Adrenal gland (tissue), 12 donors: Measurements from ENCODE around the gene CERS3. TPM values are rescaled to one million over a fixed set of nuclear protein-coding genes. Genes with fewer than 3 reads are reported as not detected.
"Not testable (repeated sequence)": the region's sequence is repeated elsewhere in the genome, so short reads cannot be mapped to it uniquely, and the experiment has no call there.

ENCODE experiments used
- DNase-seq, 7 donors: peaks; one replicate each; pipeline ENCODE4 v3.0.0-alpha.2; 2019 to 2020
- H3K27ac ChIP-seq, 5 donors: fragments of 200-600 bp; sonication (generic) in 4 of 5; 1 replicate in 3 of 5; 2 replicates in 2 of 5; pipeline versions ENCODE4 v1.5.1 to v1.8.0; 2016 to 2020; ENCODE audit warnings: mild to moderate bottlenecking in 1 of 5
- H3K27me3 ChIP-seq: fragments of 200-600 bp; 2 replicates; pipeline ENCODE4 v1.8.0; 2021
- H3K36me3 ChIP-seq, 2 donors: fragments of 200-600 bp; replicated peaks in 1 of 2; 1 replicate in 1 of 2; 2 replicates in 1 of 2; pipeline versions ENCODE4 v1.5.1 to v1.8.0; 2018 to 2022
- H3K4me1 ChIP-seq, 2 donors: fragments of 200-600 bp; replicated peaks in 1 of 2; 1 replicate in 1 of 2; 2 replicates in 1 of 2; pipeline versions ENCODE4 v1.5.1 to v1.8.0; 2018 to 2021
- H3K4me3 ChIP-seq, 4 donors: fragments of 200-600 bp; sonication (generic) in 3 of 4; one replicate each; pipeline ENCODE4 v1.5.1; 2016 to 2018
- H3K9me3 ChIP-seq, 3 donors: fragments of 200-600 bp; sonication (generic) in 1 of 3; replicated peaks in 1 of 3; 1 replicate in 2 of 3; 2 replicates in 1 of 3; pipeline versions ENCODE4 v1.5.1 to v1.8.0; 2016 to 2021
- POLR2A ChIP-seq, 2 donors: fragments of 450-650 bp; IDR thresholded peaks; one replicate each; pipeline ENCODE4 v1.6.1; 2017; ENCODE audit warnings: antibody characterized with exemption in 2 of 2, mild to moderate bottlenecking in 2 of 2, moderate library complexity in 1 of 2
- WGBS, 4 donors: extraction: QIAGEN DNeasy Blood & Tissue Kit in 2 of 4; methylation state at CpG; one replicate each; pipeline versions ENCODE4 v1.1.5 to v1.1.7; 2013 to 2017; 5-methylcytosine and 5-hydroxymethylcytosine counted together
- intact Hi-C, 2 donors: fragments of 100-400 bp; cut with DNase I; formaldehyde crosslinking; loops; one replicate each; pipeline versions ENCODE4 v1.14.1 to v1.15.0; 2022 to 2023
- polyA plus RNA-seq, 3 donors: library from polyadenylated mRNA; stranded (reverse); fragments of 200-250 nt in 2 of 3; fragments of 350-450 nt in 1 of 3; fragmentation: Illumina TruSeq in 1 of 3; extraction: RNeasy Lipid Tissue Mini Kit (QIAGEN cat#74804) in 1 of 3; gene quantifications; one replicate each; pipeline ENCODE4 v1.2.3, GENCODE V29; 2013 to 2014
- total RNA-seq, 9 donors: library from RNA; depleted of rRNA in 4 of 9; stranded (reverse); fragments of >200 nt in 4 of 9; fragments of 120-200 nt in 1 of 9; fragmentation: NEBNext Ultra II Directional in 1 of 9; extraction: Animal tissue kit (Norgen Biotek cat#: 25700) in 1 of 9; gene quantifications; one replicate each; pipeline versions ENCODE4 v1.1.0 to v1.2.4, GENCODE V29; 2013 to 2023
- TF ChIP-seq, protein P1 (sequence below), 6 experiments: fragments of 450-650 bp in 4 of 6; fragments of 200-600 bp in 2 of 6; sonication (generic) in 1 of 6; IDR thresholded peaks; 1 replicate in 5 of 6; 2 replicates in 1 of 6; pipeline versions ENCODE4 v1.5.1 to v1.8.0; 2016 to 2021; ENCODE audit warnings: antibody characterized with exemption in 6 of 6, mild to moderate bottlenecking in 2 of 6, moderate library complexity in 1 of 6
- donor health status: healthy with polysubstance abuse.
- donor health status: Bipolar disorder and iron deficiency.
- donor health status: DM: yes; HTN: yes; CAD: no.
- donor health status: DM: no; HTN: no; CAD: no.
- donor health status: DM: no; HTN: no; CAD: no.
- donor health status: DM: yes; HTN: yes; CAD: no.

CERS3 gene
- total and polyA plus RNA-seq, 12 donors: 0.07 to 0.08 TPM; not detected in 10

GRCh38 chr15:100461049-100461448, 67.7 kb downstream of the CERS3 start:
- 35 to 67% (median 51%) methylated on average over 2 of the region's 2 CpGs for WGBS, 4 donors
- no peaks in the 10 kb centered on the region for H3K36me3 ChIP-seq
- H3K27ac ChIP-seq: no peak overlapping the region
- DNase-seq: no peak
- intact Hi-C loops: no loop called here
- H3K4me1 ChIP-seq: no peaks in the 10 kb centered on the region
- TF ChIP-seq POLR2A (IDR thresholded peaks at IDR 0.05): no peak
- TF ChIP-seq, protein P1, sequence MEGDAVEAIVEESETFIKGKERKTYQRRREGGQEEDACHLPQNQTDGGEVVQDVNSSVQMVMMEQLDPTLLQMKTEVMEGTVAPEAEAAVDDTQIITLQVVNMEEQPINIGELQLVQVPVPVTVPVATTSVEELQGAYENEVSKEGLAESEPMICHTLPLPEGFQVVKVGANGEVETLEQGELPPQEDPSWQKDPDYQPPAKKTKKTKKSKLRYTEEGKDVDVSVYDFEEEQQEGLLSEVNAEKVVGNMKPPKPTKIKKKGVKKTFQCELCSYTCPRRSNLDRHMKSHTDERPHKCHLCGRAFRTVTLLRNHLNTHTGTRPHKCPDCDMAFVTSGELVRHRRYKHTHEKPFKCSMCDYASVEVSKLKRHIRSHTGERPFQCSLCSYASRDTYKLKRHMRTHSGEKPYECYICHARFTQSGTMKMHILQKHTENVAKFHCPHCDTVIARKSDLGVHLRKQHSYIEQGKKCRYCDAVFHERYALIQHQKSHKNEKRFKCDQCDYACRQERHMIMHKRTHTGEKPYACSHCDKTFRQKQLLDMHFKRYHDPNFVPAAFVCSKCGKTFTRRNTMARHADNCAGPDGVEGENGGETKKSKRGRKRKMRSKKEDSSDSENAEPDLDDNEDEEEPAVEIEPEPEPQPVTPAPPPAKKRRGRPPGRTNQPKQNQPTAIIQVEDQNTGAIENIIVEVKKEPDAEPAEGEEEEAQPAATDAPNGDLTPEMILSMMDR (IDR thresholded peaks at IDR 0.05): no peak
- H3K27me3 ChIP-seq: peaks cover 3% of the 10 kb centered on the region
- H3K4me3 ChIP-seq: no peak overlapping the region
- H3K9me3 ChIP-seq: peaks cover 0 to 19% (median 17%) of the 10 kb centered on the region in 3 donors

- TF ChIP-seq, protein P1 (IDR thresholded peaks at IDR 0.05): no peak
- no peak for TF ChIP-seq POLR2A (IDR thresholded peaks at IDR 0.05)
- 46 to 71% (median 64%) methylated on average over 1 of the region's 1 CpG for WGBS, 4 donors
- peaks cover 0 to 19% (median 18%) of the 10 kb centered on the region in 3 donors for H3K9me3 ChIP-seq
- peaks cover 3% of the 10 kb centered on the region for H3K27me3 ChIP-seq
- no peak overlapping the region for H3K4me3 ChIP-seq
- DNase-seq: no peak
- intact Hi-C loops: no loop called here
- H3K36me3 ChIP-seq: no peaks in the 10 kb centered on the region
- H3K4me1 ChIP-seq: no peaks in the 10 kb centered on the region
- H3K27ac ChIP-seq: no peak overlapping the region
Measured at GRCh38 chr15:100457201-100457600, 71.5 kb downstream of the CERS3 start.

DNA sequence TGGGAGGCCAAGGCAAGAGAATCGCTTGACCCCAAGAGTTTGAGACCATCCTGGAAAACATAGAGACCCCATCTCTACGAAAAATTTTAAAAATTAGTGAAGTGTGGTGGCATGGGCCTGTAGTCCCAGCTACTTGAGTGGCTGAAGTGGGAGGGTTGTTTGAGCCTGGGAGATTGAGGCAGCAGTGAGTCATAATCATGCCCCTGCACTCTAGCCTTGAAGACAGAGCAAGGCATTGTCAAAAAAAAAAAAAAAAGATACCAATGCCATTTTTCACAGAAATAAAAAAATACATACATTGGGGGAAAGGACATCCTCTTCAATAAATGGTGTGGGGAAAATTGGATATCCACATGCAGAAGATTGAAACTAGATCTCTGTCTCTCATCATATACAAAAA, 74.6 kb downstream of the CERS3 start:
- Histone ChIP-seq H3K9me3 (peaks cover 0 to 19% (median 18%) of the 10 kb centered on the region in 3 donors), H3K27ac (no peak overlapping the region), H3K36me3 (no peaks in the 10 kb centered on the region), H3K4me3 (no peak overlapping the region), H3K4me1 (no peaks in the 10 kb centered on the region), H3K27me3 (no peaks in the 10 kb centered on the region)
- DNase-seq: no peak
- 57 to 70% (median 64%) methylated on average over 2 of the region's 2 CpGs for WGBS, 4 donors
- intact Hi-C loops: no loop called here
- TF ChIP-seq POLR2A (IDR thresholded peaks at IDR 0.05): no peak
- TF ChIP-seq, protein P1 (IDR thresholded peaks at IDR 0.05): no peak

GRCh38 chr15:100448481-100448880, 80.3 kb downstream of the CERS3 start:
- H3K36me3 ChIP-seq: no peaks in the 10 kb centered on the region
- intact Hi-C loops: no loop called here
- WGBS, 4 donors: 49 to 70% (median 66%) methylated on average over 2 of the region's 2 CpGs

GRCh38 chr15:100441063-100441462, 87.7 kb downstream of the CERS3 start:
- WGBS, 4 donors: 77 to 86% (median 82%) methylated on average over 11 of the region's 11 CpGs
- DNase-seq, H3K9me3 ChIP-seq: not testable (repeated sequence)

More at GRCh38 chr15:100448481-100448880, 80.3 kb downstream of the CERS3 start:
- no peak for DNase-seq
- Histone ChIP-seq H3K27ac (no peak overlapping the region), H3K9me3 (no peaks in the 10 kb centered on the region), H3K4me1 (no peaks in the 10 kb centered on the region), H3K4me3 (no peak overlapping the region), H3K27me3 (no peaks in the 10 kb centered on the region)
- TF ChIP-seq POLR2A (IDR thresholded peaks at IDR 0.05): no peak
- TF ChIP-seq, protein P1 (IDR thresholded peaks at IDR 0.05): no peak

More at GRCh38 chr15:100441063-100441462, 87.7 kb downstream of the CERS3 start:
- H3K4me3 ChIP-seq, H3K27me3 ChIP-seq, intact Hi-C loops, H3K27ac ChIP-seq, H3K4me1 ChIP-seq, H3K36me3 ChIP-seq: not testable (repeated sequence)
